GM21447 (cell line): ENCODE data around the gene NIM1K.
A peak's percentile ranks its signal among the peaks of the same experiment; 100 is the strongest.
"Not testable (repeated sequence)": the region's sequence is repeated elsewhere in the genome, so short reads cannot be mapped to it uniquely, and the experiment has no call there.

ENCODE experiments used
- ATAC-seq: cut with Tn5 transposase; IDR thresholded peaks from one replicate; pipeline ENCODE4 v1.9.1; 2021; ENCODE audit not compliant: unreplicated experiment

NIM1K gene

GRCh38 chr5:43275391-43275790 lies 83.4 kb downstream of the NIM1K start:
- no peak for ATAC-seq

- no peak for ATAC-seq
Observed at GRCh38 chr5:43279548-43280274, 87.7 kb downstream of the NIM1K start.

- no peak for ATAC-seq
Observed at GRCh38 chr5:43281840-43282658, 90.0 kb downstream of the NIM1K start.

- ATAC-seq, result no peak
Observed at GRCh38 chr5:43286623-43287022, 94.6 kb downstream of the NIM1K start.

- ATAC-seq, result no peak
Observed at GRCh38 chr5:43287493-43287892, 95.5 kb downstream of the NIM1K start.

GRCh38 chr5:43288269-43288831 lies 96.3 kb downstream of the NIM1K start:
- ATAC-seq, result no peak

- ATAC-seq, result no peak
Observed at GRCh38 chr5:43290726-43291125, 98.7 kb downstream of the NIM1K start.

GRCh38 chr5:43294226-43294625 lies 102.2 kb downstream of the NIM1K start:
- ATAC-seq, result no peak

- ATAC-seq, result no peak
Observed at GRCh38 chr5:43295202-43295601, 103.2 kb downstream of the NIM1K start.

GRCh38 chr5:43296835-43297234 lies 104.8 kb downstream of the NIM1K start:
- no peak for ATAC-seq

- no peak for ATAC-seq
Observed at GRCh38 chr5:43298443-43298842, 106.4 kb downstream of the NIM1K start.

GRCh38 chr5:43300112-43300511 lies 108.1 kb downstream of the NIM1K start:
- ATAC-seq, result no peak

GRCh38 chr5:43301653-43302091 lies 109.6 kb downstream of the NIM1K start:
- no peak for ATAC-seq

GRCh38 chr5:43302481-43302880 lies 110.5 kb downstream of the NIM1K start:
- no peak for ATAC-seq

GRCh38 chr5:43303242-43303641 lies 111.2 kb downstream of the NIM1K start:
- no peak for ATAC-seq

GRCh38 chr5:43304525-43304924 lies 112.5 kb downstream of the NIM1K start:
- peak; percentile 52 for ATAC-seq

- peak; percentile 54 for ATAC-seq
Observed at GRCh38 chr5:43305948-43306565, 114.0 kb downstream of the NIM1K start.

GRCh38 chr5:43306954-43307353 lies 114.9 kb downstream of the NIM1K start:
- ATAC-seq, result not testable (repeated sequence)

- ATAC-seq, result no peak
Observed at GRCh38 chr5:43309122-43309521, 117.1 kb downstream of the NIM1K start.

GRCh38 chr5:43309637-43310036 lies 117.6 kb downstream of the NIM1K start:
- ATAC-seq, result no peak

- ATAC-seq, result no peak
Observed at GRCh38 chr5:43312076-43312661, 120.1 kb downstream of the NIM1K start.
